ENCODE measurements around the gene ACOXL. TPM values are rescaled to one million over a fixed set of nuclear protein-coding genes. Genes with fewer than 3 reads are reported as not detected.

The ACOXL gene
- polyA plus RNA-seq, 3 donors, result 0.35 TPM; not detected in 2

DNA sequence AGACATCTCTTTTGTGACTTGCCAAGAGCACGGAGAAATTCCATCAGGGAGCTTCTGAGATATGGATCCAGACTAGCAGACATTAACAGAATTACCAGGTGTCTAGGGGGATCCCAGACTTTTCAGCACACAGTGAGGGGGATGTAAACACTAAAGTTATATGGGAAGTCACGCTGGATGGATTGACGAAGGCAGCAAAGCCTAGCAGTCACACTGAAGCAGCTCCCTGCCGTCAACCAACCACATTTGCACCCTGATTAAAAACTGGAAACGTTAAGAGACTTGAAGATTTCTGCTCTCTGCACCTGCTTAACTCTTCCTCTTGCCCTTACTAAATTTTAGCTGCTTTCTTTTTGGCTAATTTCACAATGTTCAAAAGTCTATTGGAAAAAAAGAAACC, 325.9 kb downstream of the ACOXL start:
- H3K4me2 ChIP-seq (replicated peaks; ENCODE audit: extremely low read depth, low read length, poor library complexity, severe bottlenecking), result no peak overlapping the region
- Mint-ChIP-seq H3K4me1 (peaks cover 15% of the 10 kb centered on the region), H3K4me3 (no peak overlapping the region), H3K27me3 (ENCODE audit: low read depth in 3 of 3) (peaks cover 3 to 7% (median 6%) of the 10 kb centered on the region in 3 donors), H3K27ac (no peak overlapping the region), H3K36me3 (peaks cover 0 to 2% of the 10 kb centered on the region in 2 donors), H3K9me3 (peaks cover 0 to 4% (median 0%) of the 10 kb centered on the region in 7 donors)
- no peaks in the 10 kb centered on the region for H3K9me3 ChIP-seq (replicated peaks in 1 of 2; ENCODE audit: control insufficient read depth in 1 of 2, insufficient read depth in 1 of 2, low read length in 2 of 2)
- TF ChIP-seq, protein P1, sequence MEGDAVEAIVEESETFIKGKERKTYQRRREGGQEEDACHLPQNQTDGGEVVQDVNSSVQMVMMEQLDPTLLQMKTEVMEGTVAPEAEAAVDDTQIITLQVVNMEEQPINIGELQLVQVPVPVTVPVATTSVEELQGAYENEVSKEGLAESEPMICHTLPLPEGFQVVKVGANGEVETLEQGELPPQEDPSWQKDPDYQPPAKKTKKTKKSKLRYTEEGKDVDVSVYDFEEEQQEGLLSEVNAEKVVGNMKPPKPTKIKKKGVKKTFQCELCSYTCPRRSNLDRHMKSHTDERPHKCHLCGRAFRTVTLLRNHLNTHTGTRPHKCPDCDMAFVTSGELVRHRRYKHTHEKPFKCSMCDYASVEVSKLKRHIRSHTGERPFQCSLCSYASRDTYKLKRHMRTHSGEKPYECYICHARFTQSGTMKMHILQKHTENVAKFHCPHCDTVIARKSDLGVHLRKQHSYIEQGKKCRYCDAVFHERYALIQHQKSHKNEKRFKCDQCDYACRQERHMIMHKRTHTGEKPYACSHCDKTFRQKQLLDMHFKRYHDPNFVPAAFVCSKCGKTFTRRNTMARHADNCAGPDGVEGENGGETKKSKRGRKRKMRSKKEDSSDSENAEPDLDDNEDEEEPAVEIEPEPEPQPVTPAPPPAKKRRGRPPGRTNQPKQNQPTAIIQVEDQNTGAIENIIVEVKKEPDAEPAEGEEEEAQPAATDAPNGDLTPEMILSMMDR (IDR thresholded peaks at IDR 0.05), result no peak
- no peak overlapping the region for H3K27ac ChIP-seq (ENCODE audit: low read depth in 1 of 2, low read length in 2 of 2)
- no peak for DNase-seq
- intact Hi-C loops (cut with micrococcal nuclease), result no loop called here
- peaks cover 6 to 13% of the 10 kb centered on the region in 2 donors for H3K4me1 ChIP-seq (ENCODE audit: control insufficient read depth in 1 of 2, insufficient read depth in 2 of 2, low read length in 2 of 2)
- no peaks in the 10 kb centered on the region for H4K20me1 ChIP-seq (ENCODE audit: insufficient read depth, low read length)
- H3K36me3 ChIP-seq (replicated peaks in 1 of 2; ENCODE audit: control insufficient read depth in 1 of 2, insufficient read depth in 2 of 2, low read length in 2 of 2), result no peaks in the 10 kb centered on the region
- WGBS (ENCODE audit: insufficient coverage), result no CpG with 5 or more reads among the region's 5 CpGs
- no peak overlapping the region for H3K4me3 ChIP-seq (replicated peaks in 1 of 3; ENCODE audit: low read depth in 2 of 3, low read length in 3 of 3)
- H3K9ac ChIP-seq (ENCODE audit: insufficient read depth, low read length, poor library complexity, severe bottlenecking), result no peak overlapping the region
- no peaks in the 10 kb centered on the region for H3K79me2 ChIP-seq (ENCODE audit: insufficient read depth, low read length)
- H3K27me3 ChIP-seq (ENCODE audit: control insufficient read depth in 2 of 2, insufficient read depth in 2 of 2, low read length in 2 of 2), result no peaks in the 10 kb centered on the region
- H2AFZ ChIP-seq (ENCODE audit: insufficient read depth, low read depth, low read length, poor library complexity, severe bottlenecking), result no peak overlapping the region

DNA sequence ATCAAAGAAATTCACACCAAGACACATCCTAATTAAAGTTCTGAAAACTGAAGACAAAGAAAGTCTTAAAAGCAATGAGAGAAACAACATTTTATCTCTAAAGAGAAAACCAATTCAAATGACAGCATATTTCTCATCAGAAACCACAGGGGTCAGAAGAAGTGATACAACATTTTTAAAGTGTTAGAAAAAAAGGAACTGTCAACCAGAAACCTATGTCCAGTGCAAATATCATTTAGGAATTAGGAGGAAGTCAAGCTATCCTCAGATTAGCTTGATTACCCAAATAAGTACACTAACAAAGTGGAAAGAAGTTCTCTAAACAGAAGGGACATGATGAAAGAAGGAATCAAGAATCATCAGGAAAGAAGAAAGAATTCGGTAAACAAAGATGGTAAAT, 328.8 kb downstream of the ACOXL start:
- no peaks in the 10 kb centered on the region for H3K27me3 ChIP-seq (ENCODE audit: control insufficient read depth in 2 of 2, insufficient read depth in 2 of 2, low read length in 2 of 2)
- H3K4me3 ChIP-seq (replicated peaks in 1 of 3; ENCODE audit: low read depth in 2 of 3, low read length in 3 of 3), result no peak overlapping the region
- Mint-ChIP-seq H3K27me3 (ENCODE audit: low read depth in 3 of 3) (peaks cover 0 to 7% (median 2%) of the 10 kb centered on the region in 3 donors), H3K4me1 (peaks cover 14% of the 10 kb centered on the region), H3K36me3 (peaks cover 0 to 2% of the 10 kb centered on the region in 2 donors), H3K27ac (peak overlapping the region in 5 of 7 donors; percentile 6 to 70 (median 26)), H3K9me3 (peaks cover 0 to 6% (median 0%) of the 10 kb centered on the region in 7 donors), H3K4me3 (no peak overlapping the region)
- H3K4me2 ChIP-seq (replicated peaks; ENCODE audit: extremely low read depth, low read length, poor library complexity, severe bottlenecking), result no peak overlapping the region
- intact Hi-C loops (cut with micrococcal nuclease), result no loop called here
- no peaks in the 10 kb centered on the region for H3K79me2 ChIP-seq (ENCODE audit: insufficient read depth, low read length)
- H3K36me3 ChIP-seq (replicated peaks in 1 of 2; ENCODE audit: control insufficient read depth in 1 of 2, insufficient read depth in 2 of 2, low read length in 2 of 2), result no peaks in the 10 kb centered on the region
- no peaks in the 10 kb centered on the region for H4K20me1 ChIP-seq (ENCODE audit: insufficient read depth, low read length)
- no peaks in the 10 kb centered on the region for H3K9me3 ChIP-seq (replicated peaks in 1 of 2; ENCODE audit: control insufficient read depth in 1 of 2, insufficient read depth in 1 of 2, low read length in 2 of 2)
- DNase-seq, result peak; percentile 39 to 63 (median 40)
- H3K4me1 ChIP-seq (ENCODE audit: control insufficient read depth in 1 of 2, insufficient read depth in 2 of 2, low read length in 2 of 2), result peaks cover 6 to 13% of the 10 kb centered on the region in 2 donors
- no CpG with 5 or more reads among the region's 1 CpG for WGBS (ENCODE audit: insufficient coverage)
- TF ChIP-seq, protein P1 (IDR thresholded peaks at IDR 0.05), result no peak
- H3K27ac ChIP-seq (ENCODE audit: low read depth in 1 of 2, low read length in 2 of 2), result no peak overlapping the region
- H2AFZ ChIP-seq (ENCODE audit: insufficient read depth, low read depth, low read length, poor library complexity, severe bottlenecking), result no peak overlapping the region
- H3K9ac ChIP-seq (ENCODE audit: insufficient read depth, low read length, poor library complexity, severe bottlenecking), result no peak overlapping the region
